Fibroblast of lung (primary cell): ENCODE data around the gene PLSCR2. TPM values are rescaled to one million over a fixed set of nuclear protein-coding genes. Genes with fewer than 3 reads are reported as not detected.

ENCODE experiments used
- DNase-seq, 2 donors: peaks; one replicate each; pipeline versions ENCODE4 v3.0.0 to v3.0.0-alpha.2; 2010; ENCODE audit warnings: low read depth in 2 of 2
- H2AFZ ChIP-seq: 2 replicates; pipeline ENCODE4 v1.5.1; 2012; ENCODE audit warnings: low read length, control low read depth, inconsistent platforms
- H3K27ac ChIP-seq: 2 replicates; pipeline ENCODE4 v1.5.1; 2011; ENCODE audit warnings: low read length, control low read depth; ENCODE audit not compliant: insufficient read depth
- H3K27me3 ChIP-seq: 2 replicates; pipeline ENCODE4 v1.5.1; 2011; ENCODE audit warnings: mild to moderate bottlenecking, low read length; ENCODE audit not compliant: control insufficient read depth, insufficient read depth
- H3K36me3 ChIP-seq: 2 replicates; pipeline ENCODE4 v1.5.1; 2011; ENCODE audit warnings: low read length; ENCODE audit not compliant: control insufficient read depth, insufficient read depth
- H3K4me1 ChIP-seq: 2 replicates; pipeline ENCODE4 v1.5.1; 2011; ENCODE audit warnings: low read length; ENCODE audit not compliant: control insufficient read depth, insufficient read depth; ENCODE audit errors: extremely low read depth
- H3K4me2 ChIP-seq: 2 replicates; pipeline ENCODE4 v1.5.1; 2011; ENCODE audit warnings: low read length, control low read depth; ENCODE audit not compliant: insufficient read depth; ENCODE audit errors: extremely low read depth
- H3K4me3 ChIP-seq, 4 experiments: fragments of 200-600 bp in 1 of 4; sonication (generic) in 1 of 4; replicated peaks in 1 of 4; 2 replicates each; pipeline ENCODE4 v1.5.1; 2011 to 2016; ENCODE audit warnings: low read length in 4 of 4, low read depth in 3 of 4, mild to moderate bottlenecking in 3 of 4, control low read depth in 2 of 4, inconsistent platforms in 1 of 4, mixed read lengths in 1 of 4; ENCODE audit not compliant: insufficient read depth in 1 of 4; ENCODE audit errors: control extremely low read depth in 1 of 4
- H3K79me2 ChIP-seq: 2 replicates; pipeline ENCODE4 v1.5.1; 2012; ENCODE audit warnings: mild to moderate bottlenecking, low read length, inconsistent platforms; ENCODE audit not compliant: control insufficient read depth, insufficient read depth
- H3K9ac ChIP-seq: 2 replicates; pipeline ENCODE4 v1.5.1; 2011; ENCODE audit warnings: mild to moderate bottlenecking, low read length, control low read depth; ENCODE audit not compliant: insufficient read depth
- H3K9me3 ChIP-seq: 2 replicates; pipeline ENCODE4 v1.5.1; 2012; ENCODE audit warnings: low read depth, low read length; ENCODE audit not compliant: control insufficient read depth, insufficient read depth
- H4K20me1 ChIP-seq: 2 replicates; pipeline ENCODE4 v1.5.1; 2011; ENCODE audit warnings: low read length; ENCODE audit not compliant: control insufficient read depth, insufficient read depth; ENCODE audit errors: extremely low read depth
- EZH2 ChIP-seq: IDR thresholded peaks from 2 replicates; pipeline ENCODE4 v1.5.1; 2012; ENCODE audit warnings: low read length, control low read depth, mild to moderate bottlenecking; ENCODE audit errors: missing control alignments
- polyA plus RNA-seq, 2 donors: library from polyadenylated mRNA; depleted of rRNA in 1 of 2; stranded (reverse) in 1 of 2; unstranded in 1 of 2; fragments of >200 nt; gene quantifications; 2 replicates each; pipeline ENCODE4 v1.2.1, GENCODE V29; 2011 to 2012; ENCODE audit warnings: missing spikeins in 1 of 2
- total RNA-seq: library from RNA; depleted of rRNA; stranded (reverse); fragments of >200 nt; gene quantifications from 2 replicates; pipeline ENCODE4 v1.2.1, GENCODE V29; 2014
- TF ChIP-seq, protein P1 (sequence below), 2 donors: IDR thresholded peaks in 1 of 2; conservative IDR thresholded peaks in 1 of 2; 1 replicate in 1 of 2; 2 replicates in 1 of 2; pipeline ENCODE4 v1.5.1; 2011 to 2012; ENCODE audit warnings: low read length in 2 of 2, control low read depth in 1 of 2, inconsistent platforms in 1 of 2, low read depth in 1 of 2, mild to moderate bottlenecking in 1 of 2

Gene PLSCR2
- total and polyA plus RNA-seq, 2 donors (not counting 1 experiment from before 2014, with no cell fraction given) = 0.17 TPM; not detected in 1

DNA sequence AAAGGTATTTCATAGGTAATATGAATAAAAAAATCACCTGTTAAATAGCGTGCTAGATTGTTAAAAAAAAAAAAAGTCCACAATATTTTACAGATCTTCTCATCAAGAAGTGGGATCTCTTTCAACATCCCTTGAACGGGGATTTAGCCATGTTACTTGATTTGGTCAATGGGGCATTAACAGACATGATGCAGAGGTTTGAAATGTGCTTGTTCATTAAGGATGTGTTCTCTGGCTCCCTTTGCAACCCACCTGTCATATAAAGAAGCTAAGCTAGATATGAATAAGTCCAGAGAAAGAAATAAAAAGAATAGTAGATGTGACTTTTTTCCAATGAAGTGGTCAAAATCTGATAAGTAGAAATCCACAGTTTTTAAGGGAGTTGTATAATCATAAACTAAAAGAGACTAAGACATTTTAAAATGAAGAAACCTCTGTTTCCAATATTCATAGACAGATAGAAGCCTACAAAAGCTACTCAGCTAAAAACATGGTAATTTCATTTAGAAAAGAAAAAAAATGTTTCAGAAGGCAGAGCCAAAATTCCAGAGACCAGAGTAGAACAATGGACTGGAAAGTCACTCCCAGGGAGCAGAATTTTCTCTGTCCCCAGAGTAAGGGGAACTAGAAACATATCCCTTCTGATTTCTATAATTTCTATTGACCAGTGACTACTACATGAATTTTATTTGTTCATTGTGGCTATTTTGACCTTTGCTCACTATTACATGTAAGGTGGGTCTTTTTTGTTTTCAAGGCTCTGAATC is 79.2 kb downstream of the PLSCR2 start:
- no peaks in the 10 kb centered on the region for H3K27me3 ChIP-seq
- TF ChIP-seq EZH2 = no peak
- H3K9me3 ChIP-seq = no peaks in the 10 kb centered on the region
- no peak overlapping the region for H2AFZ ChIP-seq
- H4K20me1 ChIP-seq = no peaks in the 10 kb centered on the region
- H3K36me3 ChIP-seq = no peaks in the 10 kb centered on the region
- DNase-seq = peak in 1 of 2 donors; percentile 66
- no peak overlapping the region for H3K27ac ChIP-seq
- H3K4me1 ChIP-seq = no peaks in the 10 kb centered on the region
- H3K4me3 ChIP-seq = no peak overlapping the region
- H3K9ac ChIP-seq = no peak overlapping the region
- H3K79me2 ChIP-seq = no peaks in the 10 kb centered on the region
- no peak overlapping the region for H3K4me2 ChIP-seq

DNA sequence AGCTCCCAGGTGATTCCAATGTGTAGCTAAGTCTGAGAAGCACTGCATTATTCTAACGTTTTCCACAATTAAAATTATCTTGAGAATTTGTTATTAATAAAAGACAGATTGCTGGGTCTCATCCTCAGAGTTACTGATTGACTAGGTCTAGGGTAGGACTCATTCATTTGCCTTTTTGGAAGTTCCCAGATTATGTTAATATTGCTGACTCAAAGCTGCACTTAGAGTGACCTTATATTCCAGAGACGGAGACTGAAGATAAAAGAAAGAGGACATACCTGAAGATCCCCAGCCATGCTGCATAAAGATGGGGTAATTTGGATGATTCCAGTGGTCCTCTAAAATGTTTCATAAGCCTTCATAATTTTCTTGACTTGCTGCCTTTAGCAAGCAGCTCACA is 81.8 kb downstream of the PLSCR2 start:
- Histone ChIP-seq H2AFZ (no peak overlapping the region), H3K36me3 (no peaks in the 10 kb centered on the region), H3K79me2 (no peaks in the 10 kb centered on the region), H4K20me1 (no peaks in the 10 kb centered on the region), H3K9ac (no peak overlapping the region), H3K9me3 (no peaks in the 10 kb centered on the region), H3K4me2 (no peak overlapping the region), H3K27me3 (no peaks in the 10 kb centered on the region), H3K4me1 (no peaks in the 10 kb centered on the region), H3K27ac (no peak overlapping the region), H3K4me3 (no peak overlapping the region)
- DNase-seq = peak in 1 of 2 donors; percentile 26
- TF ChIP-seq EZH2 = no peak
- TF ChIP-seq, protein P1, sequence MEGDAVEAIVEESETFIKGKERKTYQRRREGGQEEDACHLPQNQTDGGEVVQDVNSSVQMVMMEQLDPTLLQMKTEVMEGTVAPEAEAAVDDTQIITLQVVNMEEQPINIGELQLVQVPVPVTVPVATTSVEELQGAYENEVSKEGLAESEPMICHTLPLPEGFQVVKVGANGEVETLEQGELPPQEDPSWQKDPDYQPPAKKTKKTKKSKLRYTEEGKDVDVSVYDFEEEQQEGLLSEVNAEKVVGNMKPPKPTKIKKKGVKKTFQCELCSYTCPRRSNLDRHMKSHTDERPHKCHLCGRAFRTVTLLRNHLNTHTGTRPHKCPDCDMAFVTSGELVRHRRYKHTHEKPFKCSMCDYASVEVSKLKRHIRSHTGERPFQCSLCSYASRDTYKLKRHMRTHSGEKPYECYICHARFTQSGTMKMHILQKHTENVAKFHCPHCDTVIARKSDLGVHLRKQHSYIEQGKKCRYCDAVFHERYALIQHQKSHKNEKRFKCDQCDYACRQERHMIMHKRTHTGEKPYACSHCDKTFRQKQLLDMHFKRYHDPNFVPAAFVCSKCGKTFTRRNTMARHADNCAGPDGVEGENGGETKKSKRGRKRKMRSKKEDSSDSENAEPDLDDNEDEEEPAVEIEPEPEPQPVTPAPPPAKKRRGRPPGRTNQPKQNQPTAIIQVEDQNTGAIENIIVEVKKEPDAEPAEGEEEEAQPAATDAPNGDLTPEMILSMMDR (conservative IDR thresholded peaks at IDR 0.05 in 1 of 2, IDR thresholded peaks at IDR 0.05 in 1 of 2; ENCODE audit: low read depth in 1 of 2, low read length in 2 of 2) = no peak

DNA sequence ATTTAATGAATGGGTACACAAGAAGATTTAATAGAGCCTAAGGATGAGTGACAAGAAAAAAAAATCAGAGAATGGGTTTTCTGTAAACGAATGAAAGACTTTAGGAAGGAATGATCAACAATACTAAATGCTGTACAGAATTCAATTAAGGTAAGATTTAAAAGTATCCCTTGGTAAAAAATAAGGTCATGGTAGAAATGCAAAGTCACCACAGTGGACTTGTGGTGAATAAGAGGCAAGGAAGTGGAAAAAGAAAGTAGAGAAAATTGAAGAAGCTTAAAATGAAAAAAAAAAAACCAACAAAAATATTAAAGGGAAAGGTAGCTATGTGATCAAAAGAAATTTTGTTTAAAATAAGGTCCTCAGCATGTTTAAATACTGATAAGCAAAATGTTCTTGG is 82.4 kb downstream of the PLSCR2 start:
- Histone ChIP-seq H3K79me2 (no peaks in the 10 kb centered on the region), H3K4me2 (no peak overlapping the region), H3K9ac (no peak overlapping the region), H4K20me1 (no peaks in the 10 kb centered on the region), H3K4me3 (no peak overlapping the region), H3K27me3 (no peaks in the 10 kb centered on the region), H2AFZ (no peak overlapping the region), H3K4me1 (no peaks in the 10 kb centered on the region), H3K36me3 (no peaks in the 10 kb centered on the region), H3K9me3 (no peaks in the 10 kb centered on the region), H3K27ac (no peak overlapping the region)
- DNase-seq = no peak
- TF ChIP-seq EZH2 = no peak
- TF ChIP-seq, protein P1 (conservative IDR thresholded peaks at IDR 0.05 in 1 of 2, IDR thresholded peaks at IDR 0.05 in 1 of 2; ENCODE audit: low read depth in 1 of 2, low read length in 2 of 2) = no peak
